ENCODE data around the gene DNAI2.

GRCh38 chr17:74317071-74317470 lies 43.0 kb downstream of the DNAI2 start:
- TF ChIP-seq MAX (IDR thresholded peaks at IDR 0.05) (no peak), CREB1 (IDR thresholded peaks at IDR 0.05; ENCODE audit: low read depth) (no peak)

Data from Ishikawa (cell line).